ENCODE results near the gene SYCP3.
"Not testable (repeated sequence)": the region's sequence is repeated elsewhere in the genome, so short reads cannot be mapped to it uniquely, and the experiment has no call there.

Gene SYCP3

DNA sequence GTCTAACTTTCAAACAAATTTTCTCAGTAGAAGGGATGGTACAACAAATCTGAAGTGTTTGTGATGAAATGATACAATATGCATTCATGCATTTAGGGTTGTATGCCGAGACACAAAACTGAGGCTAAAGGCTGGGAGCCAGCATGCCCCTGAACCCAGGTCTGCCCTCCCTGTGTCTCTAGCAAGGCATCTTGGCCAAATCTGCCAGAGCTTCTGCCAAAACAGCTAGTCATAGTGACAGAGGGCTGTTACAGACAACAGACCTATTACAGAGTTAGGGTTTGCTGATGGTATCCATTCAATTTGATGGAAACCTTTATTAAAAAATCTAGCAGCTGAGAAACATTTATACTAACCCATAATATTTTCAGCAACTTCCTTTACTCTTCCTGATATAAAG, 53.1 kb downstream of the SYCP3 start:
- TF ChIP-seq, protein P1, sequence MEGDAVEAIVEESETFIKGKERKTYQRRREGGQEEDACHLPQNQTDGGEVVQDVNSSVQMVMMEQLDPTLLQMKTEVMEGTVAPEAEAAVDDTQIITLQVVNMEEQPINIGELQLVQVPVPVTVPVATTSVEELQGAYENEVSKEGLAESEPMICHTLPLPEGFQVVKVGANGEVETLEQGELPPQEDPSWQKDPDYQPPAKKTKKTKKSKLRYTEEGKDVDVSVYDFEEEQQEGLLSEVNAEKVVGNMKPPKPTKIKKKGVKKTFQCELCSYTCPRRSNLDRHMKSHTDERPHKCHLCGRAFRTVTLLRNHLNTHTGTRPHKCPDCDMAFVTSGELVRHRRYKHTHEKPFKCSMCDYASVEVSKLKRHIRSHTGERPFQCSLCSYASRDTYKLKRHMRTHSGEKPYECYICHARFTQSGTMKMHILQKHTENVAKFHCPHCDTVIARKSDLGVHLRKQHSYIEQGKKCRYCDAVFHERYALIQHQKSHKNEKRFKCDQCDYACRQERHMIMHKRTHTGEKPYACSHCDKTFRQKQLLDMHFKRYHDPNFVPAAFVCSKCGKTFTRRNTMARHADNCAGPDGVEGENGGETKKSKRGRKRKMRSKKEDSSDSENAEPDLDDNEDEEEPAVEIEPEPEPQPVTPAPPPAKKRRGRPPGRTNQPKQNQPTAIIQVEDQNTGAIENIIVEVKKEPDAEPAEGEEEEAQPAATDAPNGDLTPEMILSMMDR (IDR thresholded peaks at IDR 0.05; ENCODE audit: control insufficient read depth, extremely low read depth, insufficient read depth): no peak
- no peak overlapping the region for H3K4me3 ChIP-seq (ENCODE audit: low read depth, low read length)
- DNase-seq (ENCODE audit: low read depth): no peak

DNA sequence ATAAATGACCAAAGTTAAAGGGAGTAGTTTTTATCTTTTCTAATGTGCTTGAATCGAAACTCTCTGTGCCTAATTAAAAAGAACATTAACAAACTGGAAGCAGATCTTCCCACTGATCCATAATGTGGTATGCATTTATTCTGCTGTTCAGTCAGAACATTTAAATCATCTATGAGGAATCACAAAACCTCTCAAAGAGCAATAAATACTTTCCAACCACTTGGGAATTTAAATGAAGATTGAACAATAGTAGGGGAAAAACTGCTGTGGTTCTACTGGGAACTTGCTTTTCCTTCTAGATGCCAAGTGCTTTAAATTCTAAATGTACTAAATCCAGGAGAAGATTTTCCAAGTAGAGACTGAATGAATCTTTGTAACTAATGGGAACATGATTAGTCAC, 54.2 kb downstream of the SYCP3 start:
- DNase-seq (ENCODE audit: low read depth): no peak

DNA sequence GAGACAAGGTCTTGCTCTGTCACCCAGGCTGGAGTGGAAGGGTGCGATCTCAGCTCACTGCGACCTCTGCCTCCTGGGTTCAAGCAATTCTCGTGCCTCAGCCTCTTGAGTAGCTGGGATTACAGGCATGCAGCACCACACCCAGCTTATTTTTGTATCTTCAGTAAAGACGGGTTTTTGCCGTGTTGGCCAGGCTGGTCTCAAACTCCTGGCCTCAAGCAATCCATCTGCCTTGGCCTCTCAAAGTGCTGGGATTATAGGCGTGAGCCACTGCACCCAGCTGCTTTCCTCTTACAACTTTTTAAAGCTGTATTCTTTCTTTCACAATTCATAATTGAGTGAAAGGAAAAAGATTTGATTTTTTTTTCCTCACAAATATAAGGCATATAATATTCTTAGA, 57.6 kb downstream of the SYCP3 start:
- not testable (repeated sequence) for H3K4me3 ChIP-seq (ENCODE audit: low read depth, low read length); DNase-seq (ENCODE audit: low read depth)

More for the DNA sequence above, 54.2 kb downstream of the SYCP3 start:
- no peak overlapping the region for H3K4me3 ChIP-seq (ENCODE audit: low read depth, low read length)
- TF ChIP-seq, protein P1 (IDR thresholded peaks at IDR 0.05; ENCODE audit: control insufficient read depth, extremely low read depth, insufficient read depth): no peak

DNA sequence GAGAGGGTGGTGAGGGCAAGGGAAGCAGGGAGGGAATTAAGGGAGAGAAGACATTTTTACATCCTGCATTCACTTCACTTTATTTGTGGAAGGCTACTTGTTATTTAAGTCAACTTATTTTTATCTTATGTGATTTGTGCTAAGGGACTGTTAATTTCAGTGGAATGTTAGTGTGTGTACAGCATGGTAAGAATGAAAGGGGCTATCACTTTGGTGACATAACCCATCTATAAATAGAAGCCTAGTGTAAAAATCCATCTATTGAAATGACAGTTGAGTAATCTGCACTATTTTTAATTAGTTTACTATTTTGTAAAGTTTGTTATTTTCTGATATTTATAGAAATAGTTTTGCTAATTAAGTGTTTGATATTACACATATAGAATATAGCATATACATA, 58.6 kb downstream of the SYCP3 start:
- DNase-seq (ENCODE audit: low read depth): no peak
- TF ChIP-seq, protein P1 (IDR thresholded peaks at IDR 0.05; ENCODE audit: control insufficient read depth, extremely low read depth, insufficient read depth): no peak
- H3K4me3 ChIP-seq (ENCODE audit: low read depth, low read length): no peak overlapping the region

DNA sequence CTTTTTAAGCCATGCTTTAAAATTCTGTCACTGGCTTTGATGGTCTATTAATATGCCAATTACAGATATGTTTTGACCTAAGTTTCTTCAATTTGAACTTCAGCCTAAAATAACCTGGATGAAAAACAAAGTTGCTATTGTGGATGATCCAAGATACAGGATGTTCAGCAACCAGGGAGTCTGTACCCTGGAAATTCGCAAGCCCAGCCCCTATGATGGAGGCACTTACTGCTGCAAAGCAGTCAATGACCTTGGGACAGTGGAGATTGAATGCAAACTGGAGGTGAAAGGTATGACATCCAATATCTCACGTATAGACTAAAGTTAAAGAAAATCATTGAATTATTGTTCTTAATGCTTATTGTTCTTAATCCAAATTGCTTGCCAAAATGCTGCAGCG, 59.0 kb downstream of the SYCP3 start:
- TF ChIP-seq, protein P1 (IDR thresholded peaks at IDR 0.05; ENCODE audit: control insufficient read depth, extremely low read depth, insufficient read depth): no peak
- no peak for DNase-seq (ENCODE audit: low read depth)
- H3K4me3 ChIP-seq (ENCODE audit: low read depth, low read length): no peak overlapping the region
